Stimulated activated CD8-positive, alpha-beta memory T cell treated with anti-CD3 and anti-CD28 coated beads, Interleukin-2, amount 100 ng/mL, for 48 hours (primary cell): Measurements from ENCODE around the gene LITAF.
"Not testable (repeated sequence)": the region's sequence is repeated elsewhere in the genome, so short reads cannot be mapped to it uniquely, and the experiment has no call there.

Source experiments
- DNase-seq, 2 donors: peaks; one replicate each; pipeline ENCODE4 v3.0.0-alpha.2; 2020; ENCODE audit warnings: low read depth in 2 of 2

LITAF gene

GRCh38 chr16:11599579-11599978, 12.9 kb upstream of the LITAF start:
- DNase-seq, result no peak

- no peak for DNase-seq
Measured at GRCh38 chr16:11597235-11598095, 10.7 kb upstream of the LITAF start.

- DNase-seq, result no peak
Measured at GRCh38 chr16:11596572-11597226, 10.0 kb upstream of the LITAF start.

- DNase-seq, result no peak
Measured at GRCh38 chr16:11593581-11593980, 6.9 kb upstream of the LITAF start.

GRCh38 chr16:11593076-11593475, 6.4 kb upstream of the LITAF start:
- not testable (repeated sequence) for DNase-seq

- DNase-seq, result not testable (repeated sequence)
Measured at GRCh38 chr16:11591630-11592029, 4.9 kb upstream of the LITAF start.

- DNase-seq, result no peak
Measured at GRCh38 chr16:11589198-11589550, 2.5 kb upstream of the LITAF start.

GRCh38 chr16:11588321-11589197, 1.8 kb upstream of the LITAF start:
- DNase-seq, result no peak

GRCh38 chr16:11587643-11588247, 1.0 kb upstream of the LITAF start:
- DNase-seq, result no peak

GRCh38 chr16:11586378-11586855, 302 bp downstream of the LITAF start:
- no peak for DNase-seq

GRCh38 chr16:11585460-11586377, 1.0 kb downstream of the LITAF start:
- no peak for DNase-seq

- no peak for DNase-seq
Measured at GRCh38 chr16:11583889-11584565, 2.7 kb downstream of the LITAF start.

- DNase-seq, result no peak
Measured at GRCh38 chr16:11583166-11583565, 3.6 kb downstream of the LITAF start.

- DNase-seq, result no peak
Measured at GRCh38 chr16:11582157-11582814, 4.4 kb downstream of the LITAF start.

GRCh38 chr16:11581678-11582077, 5.0 kb downstream of the LITAF start:
- no peak for DNase-seq

- DNase-seq, result no peak
Measured at GRCh38 chr16:11580451-11581086, 6.2 kb downstream of the LITAF start.

GRCh38 chr16:11577290-11577660, 9.4 kb downstream of the LITAF start:
- not testable (repeated sequence) for DNase-seq

GRCh38 chr16:11576427-11577289, 10.1 kb downstream of the LITAF start:
- no peak for DNase-seq
